Stimulated activated CD8-positive, alpha-beta memory T cell treated with anti-CD3 and anti-CD28 coated beads, Interleukin-7, amount 100 ng/mL, for 24 hours (primary cell): ENCODE measurements around the gene LFNG.

Source experiments
- DNase-seq: peaks from one replicate; pipeline ENCODE4 v3.0.0-alpha.2; 2020; ENCODE audit warnings: low read depth

The LFNG gene

GRCh38 chr7:2503056-2503941, 16.3 kb upstream of the LFNG start:
- DNase-seq = no peak

GRCh38 chr7:2504128-2504888, 15.3 kb upstream of the LFNG start:
- no peak for DNase-seq

GRCh38 chr7:2504889-2505375, 14.6 kb upstream of the LFNG start:
- no peak for DNase-seq

- no peak for DNase-seq
These were observed 14.2 kb upstream of the LFNG start for GRCh38 chr7:2505401-2505800.

- DNase-seq = no peak
These were observed 12.2 kb upstream of the LFNG start for GRCh38 chr7:2507208-2507916.

GRCh38 chr7:2507917-2508306, 11.7 kb upstream of the LFNG start:
- DNase-seq = no peak

DNA sequence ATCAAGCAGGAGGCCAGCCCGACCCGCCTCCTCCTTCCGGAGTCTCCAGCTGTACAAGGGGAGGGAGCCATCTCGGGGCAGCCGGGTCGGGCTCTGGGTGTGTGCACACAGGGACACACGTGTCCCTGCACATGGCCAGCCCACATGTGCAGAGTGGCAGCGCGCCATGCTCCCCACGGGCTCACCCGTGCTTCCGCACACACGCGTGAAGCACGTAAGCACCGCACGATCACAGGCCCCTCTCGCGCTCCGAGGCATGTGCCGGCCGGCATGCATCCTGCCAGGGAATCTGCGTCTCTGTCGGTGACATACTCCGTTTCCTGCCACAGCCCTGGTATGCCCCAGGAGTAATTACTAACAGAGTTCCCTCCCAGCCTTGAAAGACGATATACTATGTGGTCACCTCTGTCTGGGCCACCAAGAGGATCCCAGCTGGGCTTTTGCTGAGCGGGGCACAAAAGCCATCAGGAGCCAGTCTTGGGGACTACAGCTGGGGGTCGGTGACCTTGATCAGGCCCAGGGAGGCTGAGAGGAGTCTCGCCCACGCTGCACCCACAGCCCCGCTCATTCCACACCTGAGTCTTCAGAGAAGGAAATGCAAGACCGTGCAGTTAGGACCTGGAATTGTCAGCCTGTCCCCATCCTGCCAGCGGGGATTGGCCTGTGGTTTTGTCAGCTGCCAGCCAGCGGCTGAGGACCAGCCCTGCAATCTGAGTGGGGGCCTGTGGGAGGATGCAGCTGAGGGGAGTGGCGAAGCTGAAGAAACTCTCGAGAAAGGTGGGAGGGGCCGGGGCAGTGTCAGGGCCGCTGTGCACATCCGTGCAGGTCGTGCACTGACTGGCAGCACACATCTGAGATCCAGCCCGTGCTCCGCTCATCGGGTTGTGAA, 11.0 kb upstream of the LFNG start:
- no peak for DNase-seq

DNA sequence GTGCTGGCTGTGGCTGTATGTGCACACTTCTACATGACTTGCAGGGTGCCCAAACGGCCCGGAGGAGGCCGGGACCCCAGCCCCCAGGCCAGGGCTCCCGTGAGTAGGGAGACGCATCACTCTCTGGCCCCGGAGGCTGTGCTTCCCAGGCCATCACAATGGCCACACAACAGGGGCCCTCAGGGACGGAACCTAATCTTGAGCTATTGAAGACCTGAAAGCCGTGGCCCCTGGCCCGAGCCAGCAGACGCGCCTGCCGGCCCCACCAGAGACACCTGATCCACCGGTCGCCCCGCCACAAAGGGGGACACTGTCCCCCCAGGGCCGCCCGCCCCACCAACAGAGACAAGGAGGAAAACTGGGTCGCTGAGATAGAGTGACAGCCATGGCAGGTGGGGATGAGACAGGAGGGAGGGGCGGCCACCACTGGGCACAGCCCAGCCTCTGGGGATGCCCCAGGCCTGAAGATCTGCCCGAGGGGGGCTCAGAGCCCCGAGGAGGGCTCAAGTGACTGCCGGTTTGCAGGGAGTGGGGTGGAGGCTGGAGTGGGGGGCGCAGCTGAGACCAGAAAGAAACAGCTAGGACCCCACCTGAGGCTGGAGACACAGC, 10.2 kb upstream of the LFNG start:
- DNase-seq = no peak

DNA sequence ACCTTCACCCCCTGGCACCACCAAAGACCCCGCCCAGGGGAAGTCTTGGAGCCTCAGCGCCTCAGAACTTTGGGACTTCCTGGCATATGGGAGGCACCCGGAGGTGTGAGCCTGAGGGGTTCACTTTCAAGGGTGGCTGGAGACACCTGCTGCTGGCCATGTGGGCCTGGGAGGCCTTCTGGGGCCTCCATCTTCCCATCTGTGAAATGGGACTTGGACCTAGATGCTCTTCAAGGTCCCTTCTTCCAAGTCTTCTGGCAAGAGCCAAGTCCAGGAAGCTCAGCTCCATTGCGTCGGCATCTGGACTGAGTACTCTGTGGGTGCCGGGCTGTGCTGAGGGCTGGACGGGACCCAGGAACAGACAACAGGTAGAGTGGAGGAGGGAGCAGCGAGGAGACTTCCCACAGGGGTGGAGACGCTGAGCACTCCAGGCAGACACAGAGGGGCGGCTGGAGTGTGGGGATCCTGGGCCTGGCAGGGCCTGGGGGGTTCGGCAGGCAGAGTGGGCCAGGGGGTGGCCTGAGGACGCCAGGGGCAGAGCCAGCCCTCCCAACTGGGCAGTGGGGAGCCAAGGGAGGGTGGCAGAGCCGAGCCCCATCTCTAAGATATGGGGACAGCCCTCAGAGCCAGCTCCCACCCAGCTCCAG, 9.3 kb upstream of the LFNG start:
- no peak for DNase-seq

- DNase-seq = no peak
These were observed 8.4 kb upstream of the LFNG start for GRCh38 chr7:2510909-2511768.

DNA sequence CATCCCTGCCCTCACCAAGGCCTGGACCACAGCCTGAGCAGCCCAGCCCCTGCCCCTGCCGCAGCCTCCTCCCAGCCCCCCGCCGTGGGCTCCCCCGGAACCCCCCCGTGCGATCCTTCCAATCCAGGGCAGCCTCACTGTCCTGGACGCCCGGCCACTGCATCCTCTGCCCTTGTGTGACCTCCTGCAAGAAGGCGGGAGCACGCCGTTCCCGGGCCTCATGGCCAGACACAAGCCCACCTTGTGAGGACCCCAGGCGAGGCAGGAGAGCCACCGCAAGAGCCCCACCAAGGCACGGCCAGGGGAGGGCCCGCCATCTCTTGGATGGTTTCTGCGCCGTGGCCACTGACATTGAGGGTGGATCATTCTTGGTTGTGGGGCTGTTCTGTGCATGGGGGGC, 7.8 kb upstream of the LFNG start:
- no peak for DNase-seq

- no peak for DNase-seq
These were observed 7.4 kb upstream of the LFNG start for GRCh38 chr7:2512179-2512661.

DNA sequence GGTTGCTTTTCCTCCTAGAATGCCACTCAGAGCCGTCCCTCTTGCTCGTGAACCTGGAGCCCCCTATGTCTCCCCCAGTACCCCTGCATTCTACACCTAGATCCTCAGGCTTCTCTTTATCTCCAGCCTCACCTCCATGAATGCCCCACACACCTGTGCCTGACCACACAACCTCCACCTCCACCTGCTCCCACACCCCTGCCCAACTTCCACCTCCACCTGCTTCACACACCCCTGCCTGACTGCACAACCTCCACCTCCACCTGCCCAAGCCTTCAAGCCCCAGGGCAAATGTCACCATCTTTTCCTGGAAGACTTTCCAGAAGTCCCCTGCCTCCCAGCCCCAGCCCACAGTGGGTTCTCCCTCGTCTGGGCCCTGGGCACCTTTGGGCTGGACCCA, 6.9 kb upstream of the LFNG start:
- DNase-seq = no peak

DNA sequence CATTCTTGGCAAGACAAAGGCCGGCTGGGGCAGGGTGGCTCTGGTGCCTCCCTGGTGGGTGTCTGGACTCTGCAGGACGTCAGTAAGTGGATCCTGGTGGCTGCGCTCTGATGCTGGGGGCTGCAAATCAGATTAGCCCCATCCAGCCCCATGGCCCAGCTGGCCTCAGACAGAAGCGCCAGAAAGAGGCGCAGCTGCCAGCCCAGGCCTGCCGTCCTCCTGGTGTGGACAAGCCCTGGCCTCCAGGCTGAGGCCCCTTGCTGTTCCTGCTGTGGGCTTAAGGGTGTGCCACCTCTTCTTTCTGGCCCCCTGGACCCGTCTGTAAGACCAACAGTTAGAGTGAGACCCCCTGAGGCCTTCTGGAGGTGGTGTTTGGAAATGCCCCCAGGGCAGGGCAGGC, 5.9 kb upstream of the LFNG start:
- DNase-seq = no peak

DNA sequence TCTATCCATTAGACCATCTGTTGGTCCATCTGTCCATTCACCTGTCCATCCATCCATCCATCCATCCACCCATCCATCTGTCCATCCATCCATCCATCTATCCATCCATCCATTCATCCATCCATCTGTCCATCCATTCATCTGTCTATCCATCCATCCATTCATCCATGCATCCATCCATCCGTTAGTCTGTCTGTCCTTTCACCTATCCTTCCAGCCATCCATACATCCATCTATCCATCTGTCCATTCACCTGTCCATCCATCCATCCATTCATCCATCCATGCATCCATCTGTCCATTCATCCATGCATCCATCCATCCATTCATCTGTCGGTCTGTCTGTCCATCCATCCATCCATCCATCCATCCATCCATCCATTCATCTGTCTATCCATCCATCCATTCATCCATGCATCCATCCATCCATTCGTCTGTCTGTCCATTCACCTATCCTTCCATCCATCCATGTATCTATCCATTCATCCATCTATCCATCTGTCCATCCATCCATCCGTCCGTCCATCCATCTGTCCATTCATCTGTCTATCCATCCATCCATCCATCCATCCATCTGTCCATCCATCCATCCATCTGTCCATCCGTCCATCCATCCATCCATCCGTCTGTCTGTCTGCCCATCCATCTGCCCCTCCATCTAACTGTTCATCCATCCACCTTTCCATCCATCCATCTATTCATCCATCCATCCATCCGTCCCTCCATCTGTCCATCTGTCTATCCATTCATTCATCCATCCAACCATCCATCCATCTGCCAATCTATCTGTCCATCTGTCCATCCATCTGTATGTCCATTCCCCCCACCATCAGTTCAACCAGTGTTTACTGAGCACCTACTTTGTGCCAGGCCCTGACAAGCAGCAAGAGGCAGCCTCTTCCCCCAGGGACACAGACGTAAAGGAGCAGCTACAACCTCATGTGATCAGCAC, 4.8 kb upstream of the LFNG start:
- no peak for DNase-seq

DNA sequence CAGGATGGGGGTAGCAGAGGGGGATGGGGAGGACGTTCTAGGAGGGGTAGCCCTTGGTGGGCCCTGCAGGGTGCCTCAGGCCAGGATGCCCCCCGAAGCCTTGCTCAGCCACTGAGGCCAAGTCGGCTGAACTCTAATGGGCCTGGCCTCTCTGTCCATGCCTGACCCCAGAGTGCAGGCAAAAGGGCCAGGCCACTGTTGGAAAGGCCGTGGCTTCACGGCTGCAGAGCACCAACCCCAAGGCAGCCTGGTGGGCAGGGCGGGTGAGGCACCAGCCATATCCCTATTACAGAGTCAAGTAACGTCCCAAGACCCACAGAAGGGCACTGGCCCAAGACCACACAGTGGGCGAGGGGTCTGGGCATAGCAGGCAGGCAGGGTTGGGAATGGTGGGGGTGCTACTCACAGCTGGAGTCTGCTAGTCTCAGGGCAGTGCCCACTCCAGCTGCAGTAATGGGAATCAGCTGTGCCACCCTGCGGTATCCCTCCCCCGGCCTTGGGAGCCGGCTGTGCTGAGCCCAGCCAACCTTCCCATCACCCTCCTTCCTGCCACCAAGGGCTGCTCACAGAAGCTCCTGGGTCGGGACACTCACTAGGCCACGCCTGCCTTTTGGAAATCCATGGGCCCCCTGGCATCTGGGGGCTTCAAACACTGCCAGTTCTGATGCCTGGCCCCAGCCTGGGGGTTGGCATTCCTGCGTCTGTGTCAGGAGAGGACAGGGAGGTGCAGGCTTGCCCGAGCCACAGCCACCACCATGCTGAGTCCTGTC, 4.0 kb upstream of the LFNG start:
- no peak for DNase-seq

- no peak for DNase-seq
These were observed 3.4 kb upstream of the LFNG start for GRCh38 chr7:2516194-2516555.

DNA sequence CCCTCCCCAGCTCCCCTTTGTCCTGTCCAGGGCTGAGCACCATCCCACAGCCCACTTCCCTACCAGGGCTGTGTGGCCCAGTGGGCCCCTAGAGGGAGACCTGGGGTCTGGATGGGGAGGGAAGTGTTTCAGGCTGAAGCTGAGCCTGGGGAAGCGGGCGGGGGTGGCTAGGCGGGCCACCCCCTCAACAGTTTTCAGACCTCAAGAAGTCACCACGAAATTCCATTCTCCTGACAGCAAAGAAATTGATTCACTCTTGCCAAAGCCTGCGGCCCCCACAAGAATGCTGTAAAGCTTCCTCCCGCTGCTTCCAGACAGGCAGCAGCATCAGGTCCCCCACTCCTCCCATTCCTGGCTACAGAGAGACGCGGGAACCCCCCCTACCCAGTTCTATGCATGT, 2.5 kb upstream of the LFNG start:
- no peak for DNase-seq
